MM.1S (cell line): ENCODE data around the gene AMFR.
"Not testable (repeated sequence)": the region's sequence is repeated elsewhere in the genome, so short reads cannot be mapped to it uniquely, and the experiment has no call there.

Experiments used
- DNase-seq: peaks from one replicate; pipeline ENCODE4 v3.0.0-alpha.2; 2015
- H2AFZ ChIP-seq: fragments of 300-600 bp; sonication (generic); 2 replicates; pipeline ENCODE4 v1.6.0; 2016; ENCODE audit warnings: antibody characterized with exemption, low read length
- H3F3A ChIP-seq: fragments of 300-600 bp; sonication (generic); 2 replicates; pipeline ENCODE4 v1.6.1; 2016; ENCODE audit warnings: mild to moderate bottlenecking, antibody characterized with exemption, low read length, moderate library complexity, mixed read lengths; ENCODE audit not compliant: insufficient read depth
- H3K27ac ChIP-seq: fragments of 300-600 bp; sonication (generic); 2 replicates; pipeline ENCODE4 v1.5.1; 2016; ENCODE audit warnings: mild to moderate bottlenecking, low read length
- H3K27me3 ChIP-seq: fragments of 300-600 bp; sonication (generic); replicated peaks from 2 replicates; pipeline ENCODE4 v1.6.0; 2016; ENCODE audit warnings: low read length; ENCODE audit not compliant: insufficient read depth
- H3K36me3 ChIP-seq: fragments of 300-600 bp; sonication (generic); replicated peaks from 2 replicates; pipeline ENCODE4 v1.6.1; 2016; ENCODE audit warnings: mild to moderate bottlenecking, low read length, mixed read lengths; ENCODE audit not compliant: insufficient read depth
- H3K4me1 ChIP-seq: fragments of 300-600 bp; sonication (generic); 2 replicates; pipeline ENCODE4 v1.6.1; 2016; ENCODE audit warnings: low read length, mixed read lengths
- H3K4me2 ChIP-seq: fragments of 300-600 bp; sonication (generic); 2 replicates; pipeline ENCODE4 v1.6.0; 2016; ENCODE audit warnings: low read depth, low read length
- H3K4me3 ChIP-seq: fragments of 300-600 bp; sonication (generic); 2 replicates; pipeline ENCODE4 v1.5.1; 2016; ENCODE audit warnings: low read length, mixed read lengths
- H3K79me2 ChIP-seq: fragments of 300-600 bp; sonication (generic); 2 replicates; pipeline ENCODE4 v1.6.1; 2016; ENCODE audit warnings: mixed run types, low read length, mixed read lengths
- H3K9ac ChIP-seq: fragments of 300-600 bp; sonication (generic); 2 replicates; pipeline ENCODE4 v1.6.1; 2016; ENCODE audit warnings: low read length, mixed read lengths
- H3K9me2 ChIP-seq: fragments of 300-600 bp; sonication (generic); replicated peaks from 2 replicates; pipeline ENCODE4 v1.6.1; 2016; ENCODE audit warnings: mild to moderate bottlenecking, low read length, mixed read lengths; ENCODE audit not compliant: insufficient read depth
- H3K9me3 ChIP-seq: fragments of 300-600 bp; sonication (generic); replicated peaks from 2 replicates; pipeline ENCODE4 v1.6.1; 2016; ENCODE audit warnings: mild to moderate bottlenecking, low read length, mixed read lengths; ENCODE audit not compliant: insufficient read depth
- H4K20me1 ChIP-seq: fragments of 300-600 bp; sonication (generic); 2 replicates; pipeline ENCODE4 v1.6.1; 2016; ENCODE audit warnings: mild to moderate bottlenecking, low read length, moderate library complexity, mixed read lengths; ENCODE audit not compliant: insufficient read depth
- CTCF ChIP-seq: fragments of 300-600 bp; sonication (generic); IDR thresholded peaks from 2 replicates; pipeline ENCODE4 v1.5.1; 2016; ENCODE audit warnings: antibody characterized with exemption, low read length, mixed read lengths
- EZH2 ChIP-seq: fragments of 300-600 bp; sonication (generic); optimal IDR thresholded peaks from 2 replicates; pipeline ENCODE3; 2017; ENCODE audit warnings: low read depth, mild to moderate bottlenecking, antibody characterized with exemption, low read length, mixed read lengths
- EZH2phosphoT487 ChIP-seq: fragments of 300-600 bp; sonication (generic); IDR thresholded peaks from 2 replicates; pipeline ENCODE4 v1.6.1; 2018; ENCODE audit warnings: antibody characterized with exemption, low read length

Gene AMFR

GRCh38 chr16:56399047-56399446 lies 26.3 kb downstream of the AMFR start:
- H3K9ac ChIP-seq, result no peak overlapping the region
- no peak for TF ChIP-seq EZH2phosphoT487
- no peak for TF ChIP-seq CTCF
- TF ChIP-seq EZH2, result no peak
- H3F3A ChIP-seq, result no peaks in the 10 kb centered on the region
- DNase-seq, result no peak
- H3K9me3 ChIP-seq, result no peaks in the 10 kb centered on the region
- no peak overlapping the region for H3K27ac ChIP-seq
- H4K20me1 ChIP-seq, result no peaks in the 10 kb centered on the region
- no peaks in the 10 kb centered on the region for H3K27me3 ChIP-seq
- no peaks in the 10 kb centered on the region for H3K4me1 ChIP-seq
- no peaks in the 10 kb centered on the region for H3K36me3 ChIP-seq
- no peak overlapping the region for H3K4me2 ChIP-seq
- H3K9me2 ChIP-seq, result no peaks in the 10 kb centered on the region
- no peak overlapping the region for H2AFZ ChIP-seq
- H3K4me3 ChIP-seq, result no peak overlapping the region
- no peaks in the 10 kb centered on the region for H3K79me2 ChIP-seq

- H3K4me2 ChIP-seq, H3K4me1 ChIP-seq, H3K36me3 ChIP-seq, H3K4me3 ChIP-seq, H3K27ac ChIP-seq, H3F3A ChIP-seq, H3K27me3 ChIP-seq, H3K79me2 ChIP-seq, H2AFZ ChIP-seq, H3K9me3 ChIP-seq, DNase-seq, H3K9me2 ChIP-seq, H3K9ac ChIP-seq, H4K20me1 ChIP-seq: not testable (repeated sequence)
These were observed 28.6 kb downstream of the AMFR start for GRCh38 chr16:56396724-56397123.

- no peaks in the 10 kb centered on the region for H3K9me3 ChIP-seq
- no peaks in the 10 kb centered on the region for H3K4me1 ChIP-seq
- no peak for DNase-seq
- no peaks in the 10 kb centered on the region for H3K9me2 ChIP-seq
- no peak overlapping the region for H2AFZ ChIP-seq
- H3K36me3 ChIP-seq, result no peaks in the 10 kb centered on the region
- TF ChIP-seq EZH2phosphoT487 (no peak), EZH2 (no peak), CTCF (no peak)
- no peaks in the 10 kb centered on the region for H3K27me3 ChIP-seq
- no peaks in the 10 kb centered on the region for H4K20me1 ChIP-seq
- no peak overlapping the region for H3K27ac ChIP-seq
- no peak overlapping the region for H3K4me2 ChIP-seq
- no peaks in the 10 kb centered on the region for H3F3A ChIP-seq
- H3K79me2 ChIP-seq, result no peaks in the 10 kb centered on the region
- H3K9ac ChIP-seq, result no peak overlapping the region
- H3K4me3 ChIP-seq, result no peak overlapping the region
These were observed 35.8 kb downstream of the AMFR start for GRCh38 chr16:56389554-56389953.

GRCh38 chr16:56388209-56388608 lies 37.1 kb downstream of the AMFR start:
- H3K9ac ChIP-seq, result no peak overlapping the region
- H3K9me3 ChIP-seq, result no peaks in the 10 kb centered on the region
- H3K4me3 ChIP-seq, result no peak overlapping the region
- no peak overlapping the region for H2AFZ ChIP-seq
- H4K20me1 ChIP-seq, result no peaks in the 10 kb centered on the region
- no peak for DNase-seq
- no peaks in the 10 kb centered on the region for H3F3A ChIP-seq
- H3K79me2 ChIP-seq, result no peaks in the 10 kb centered on the region
- H3K36me3 ChIP-seq, result no peaks in the 10 kb centered on the region
- H3K27me3 ChIP-seq, result no peaks in the 10 kb centered on the region
- no peaks in the 10 kb centered on the region for H3K9me2 ChIP-seq
- H3K4me2 ChIP-seq, result no peak overlapping the region
- H3K27ac ChIP-seq, result no peak overlapping the region
- TF ChIP-seq EZH2phosphoT487 (no peak), CTCF (no peak), EZH2 (no peak)
- H3K4me1 ChIP-seq, result no peaks in the 10 kb centered on the region
